ENCODE data around the gene RHOG. TPM values are rescaled to one million over a fixed set of nuclear protein-coding genes. Genes with fewer than 3 reads are reported as not detected.

Gene RHOG
- total RNA-seq, 1 donor from 2014 or later: 40.8 TPM

DNA sequence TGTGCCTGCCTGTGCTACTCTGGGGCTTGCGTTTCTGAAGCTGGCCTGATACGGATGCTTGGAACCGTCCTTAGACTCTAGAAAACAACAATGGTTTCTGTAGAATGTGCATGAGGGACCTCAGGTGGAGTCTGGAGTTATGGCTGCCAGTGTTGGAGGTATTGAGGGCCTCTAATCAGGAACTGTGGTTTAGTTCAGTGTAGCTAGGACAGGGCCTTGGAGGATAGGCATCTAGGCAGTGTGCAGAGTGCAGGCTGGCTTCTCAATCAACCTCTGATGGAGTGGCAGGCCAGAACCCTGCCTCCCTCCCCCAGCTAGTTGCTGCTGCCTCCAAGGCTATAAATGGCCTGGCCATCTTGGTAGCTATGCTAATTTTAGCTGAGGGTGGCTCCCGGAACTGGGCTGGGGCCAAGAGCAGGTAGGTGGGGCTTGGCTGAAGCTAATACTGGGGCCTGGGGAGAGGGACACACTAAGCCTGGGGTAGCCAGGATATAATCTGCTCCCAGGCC, 18.7 kb upstream of the RHOG start:
- no peak for DNase-seq (ENCODE audit: low spot score)

DNA sequence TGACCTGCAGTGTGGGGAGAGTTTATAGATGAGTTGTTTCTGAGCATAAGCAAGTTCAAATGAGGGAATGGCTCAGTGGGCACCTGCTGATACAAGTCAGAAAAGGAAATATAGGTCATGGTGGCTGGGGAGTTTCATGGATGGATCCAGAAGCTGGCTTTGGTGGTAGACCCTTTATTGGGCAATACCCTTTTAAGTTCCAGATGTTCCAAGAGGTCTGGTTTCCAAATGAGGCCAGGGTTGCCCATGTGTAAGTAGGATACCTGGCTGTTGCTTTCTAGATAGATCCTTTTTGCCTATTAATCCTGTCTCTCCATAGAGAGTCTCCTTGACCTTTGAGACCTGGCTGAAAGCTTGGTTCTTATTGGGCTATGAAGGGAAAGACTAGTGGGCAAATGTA, 16.9 kb upstream of the RHOG start:
- no peak for DNase-seq (ENCODE audit: low spot score)

DNA sequence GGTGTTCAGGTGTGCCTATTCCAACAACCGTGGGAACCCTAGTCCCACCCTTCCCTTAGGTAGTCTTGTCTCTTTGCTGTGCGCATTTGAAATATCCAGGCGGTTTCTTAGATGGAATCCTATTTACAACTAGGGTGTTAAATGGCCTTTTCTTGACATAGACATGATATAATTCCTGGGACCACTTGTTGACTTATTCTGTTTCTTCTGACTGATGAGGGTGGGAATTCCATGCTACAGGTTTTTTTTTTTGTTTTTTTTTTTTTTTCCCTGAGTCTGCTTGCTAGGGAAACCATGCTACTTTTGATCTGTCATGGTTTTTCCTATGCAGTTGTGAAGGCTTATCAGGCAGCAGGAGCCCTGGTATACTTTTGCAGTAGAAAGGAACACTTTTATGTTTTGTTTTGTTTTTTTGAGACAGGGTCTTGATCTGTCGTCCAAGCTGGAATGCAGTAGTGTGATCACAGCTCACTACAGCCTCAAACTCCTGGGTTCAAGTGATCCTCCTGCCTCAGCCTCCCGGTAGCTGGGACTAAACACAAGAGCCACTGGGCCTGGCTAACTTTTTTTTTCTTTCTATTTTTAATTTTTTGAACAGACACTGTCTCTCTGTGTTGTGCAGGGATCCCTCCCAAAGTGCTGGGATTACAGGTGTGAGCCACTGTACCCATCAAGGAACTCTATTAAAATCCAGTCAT, 16.2 kb upstream of the RHOG start:
- no peak for DNase-seq (ENCODE audit: low spot score)

DNA sequence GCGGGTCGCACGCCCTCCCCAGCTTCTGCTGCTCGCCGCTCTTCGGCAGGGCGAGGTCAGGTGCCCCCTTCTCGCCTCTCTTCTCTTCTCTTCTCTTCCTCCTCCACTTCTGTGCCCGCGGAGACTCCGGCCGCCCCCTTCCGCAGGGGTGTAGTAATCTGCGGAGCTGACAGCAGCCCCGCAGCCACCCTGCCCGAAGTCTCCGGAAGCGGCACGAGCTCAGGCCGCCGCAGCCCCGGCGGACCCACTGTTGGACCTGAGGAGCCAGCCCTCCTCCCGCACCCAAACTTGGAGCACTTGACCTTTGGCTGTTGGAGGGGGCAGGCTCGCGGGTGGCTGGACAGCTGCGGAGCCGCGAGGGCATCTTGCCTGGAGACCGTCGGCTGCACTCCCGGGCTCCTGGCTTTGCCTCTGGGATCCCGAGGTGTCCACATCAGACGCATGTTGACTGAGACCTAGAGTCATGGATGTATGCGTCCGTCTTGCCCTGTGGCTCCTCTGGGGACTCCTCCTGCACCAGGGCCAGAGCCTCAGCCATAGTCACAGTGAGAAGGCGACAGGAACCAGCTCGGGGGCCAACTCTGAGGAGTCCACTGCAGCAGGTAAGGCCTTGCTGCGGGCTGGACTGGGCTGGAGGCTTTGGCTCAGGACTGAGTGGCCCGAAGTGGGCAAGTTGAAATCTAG, 15.2 kb upstream of the RHOG start:
- peak; percentile 55 for DNase-seq (ENCODE audit: low spot score)

DNA sequence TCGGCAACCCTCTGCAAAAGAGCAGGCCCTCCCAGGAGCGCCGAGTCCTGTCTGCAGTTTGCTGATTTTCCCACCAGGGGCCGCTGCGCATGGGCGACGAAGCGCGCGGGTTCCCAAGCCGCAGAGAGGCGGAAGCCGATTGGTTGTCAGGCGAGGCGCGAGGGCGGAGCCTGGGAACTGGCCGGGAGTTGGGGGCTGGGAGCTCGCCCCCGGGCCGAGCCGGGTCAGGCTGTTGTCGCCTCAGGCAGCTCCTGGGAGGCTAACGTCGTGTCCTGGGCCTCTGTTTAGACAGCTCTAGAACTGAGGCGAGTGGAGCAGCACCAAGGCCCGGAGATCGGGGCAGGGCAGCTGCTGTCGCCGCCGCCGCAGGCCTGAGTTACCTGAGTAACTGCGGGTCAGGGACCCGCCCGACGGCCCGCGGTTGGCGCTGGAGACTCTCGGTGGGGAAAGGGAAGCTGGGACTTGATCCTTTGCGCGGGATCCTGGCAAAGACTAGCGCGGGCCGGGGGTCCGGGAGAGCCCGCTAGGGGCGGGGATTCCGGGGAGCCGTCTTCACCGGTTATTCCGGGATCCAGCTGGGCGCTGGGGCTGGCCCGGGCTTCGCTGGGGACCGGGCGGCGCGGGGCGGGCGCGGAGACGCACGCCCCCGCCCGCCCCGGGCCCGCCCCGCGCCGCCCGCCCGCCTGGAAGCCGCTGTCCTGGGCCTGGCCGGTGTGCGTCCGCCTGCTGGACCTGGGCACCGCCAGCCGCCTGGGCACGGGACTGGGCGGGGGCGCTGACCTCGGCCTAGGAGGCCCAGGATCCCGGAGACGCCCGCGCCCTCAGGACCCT, 14.4 kb upstream of the RHOG start, which contains the start of gene STIM1:
Gene STIM1 (plus strand): TSS at position 688 of the 831 bp plus-strand sequence. CDS start 607 bp downstream, outside the sequence.
- peak; percentile 97 for DNase-seq (ENCODE audit: low spot score)

DNA sequence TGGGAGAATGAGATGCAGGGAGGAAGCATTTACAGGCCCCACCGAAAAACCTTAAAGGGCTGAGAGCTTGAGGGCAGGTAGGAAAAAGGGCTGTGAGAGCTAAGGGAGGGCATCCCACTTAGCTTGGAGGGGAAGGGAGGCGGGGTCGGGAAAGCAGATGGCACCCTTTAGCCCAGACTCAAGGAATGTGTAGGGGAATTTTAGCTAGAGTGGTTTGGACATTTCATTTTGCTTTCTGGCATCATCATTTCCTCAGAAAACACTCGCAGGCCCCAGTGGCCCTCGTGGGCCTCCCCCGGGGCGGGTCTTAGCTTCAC, 13.9 kb upstream of the RHOG start:
- DNase-seq (ENCODE audit: low spot score): no peak

DNA sequence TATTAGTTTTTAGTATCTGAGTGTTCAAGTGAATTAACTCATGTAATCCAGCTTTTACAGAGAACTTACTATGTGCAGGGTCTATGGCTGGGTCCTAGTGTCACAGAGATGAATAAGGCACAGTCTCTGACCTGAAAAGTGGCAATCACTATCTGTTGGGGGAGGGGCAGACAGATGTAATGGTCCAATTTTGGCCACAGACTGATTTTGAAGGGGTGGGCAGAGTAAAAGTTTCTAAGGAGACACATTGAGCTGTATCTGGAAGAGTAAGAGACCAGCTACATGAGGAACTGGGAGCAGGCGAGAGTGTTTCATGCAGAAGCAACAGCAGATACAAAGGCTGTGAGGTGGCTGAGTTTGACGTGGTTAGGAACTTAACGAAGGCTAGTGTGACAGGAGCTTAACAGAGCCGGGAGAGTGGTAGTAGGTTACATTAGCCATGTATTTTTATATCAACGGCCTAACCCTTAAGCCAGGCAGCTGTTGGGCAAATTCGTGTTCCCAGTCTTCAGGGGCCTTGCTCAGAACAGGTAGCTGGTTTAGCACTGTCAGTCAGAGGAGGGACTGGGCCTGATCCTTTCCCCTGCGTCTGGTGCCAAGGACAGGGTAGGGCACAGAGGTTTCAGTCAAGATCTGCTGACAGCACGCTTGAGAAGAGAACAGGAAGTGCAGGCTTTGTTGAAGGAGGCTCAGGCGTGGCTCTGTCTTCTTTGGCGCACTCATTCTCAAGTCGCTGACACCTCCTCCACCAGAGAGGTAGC, 13.3 kb upstream of the RHOG start:
- DNase-seq (ENCODE audit: low spot score): peak; percentile 74

DNA sequence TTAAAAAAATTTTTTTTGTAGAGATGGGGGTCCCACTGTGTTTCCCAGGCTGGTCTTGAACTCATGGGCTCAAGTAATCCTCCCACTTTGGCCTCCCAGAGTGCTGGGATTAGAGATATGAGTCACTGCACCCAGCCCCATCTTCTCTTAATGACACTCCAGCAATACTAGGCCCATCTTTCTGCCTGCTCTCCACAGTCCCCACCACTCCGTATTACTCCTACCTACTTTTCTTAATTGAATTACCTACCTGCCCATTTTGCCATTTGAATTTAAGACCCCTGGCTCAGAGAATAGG, 12.7 kb upstream of the RHOG start:
- no peak for DNase-seq (ENCODE audit: low spot score)

DNA sequence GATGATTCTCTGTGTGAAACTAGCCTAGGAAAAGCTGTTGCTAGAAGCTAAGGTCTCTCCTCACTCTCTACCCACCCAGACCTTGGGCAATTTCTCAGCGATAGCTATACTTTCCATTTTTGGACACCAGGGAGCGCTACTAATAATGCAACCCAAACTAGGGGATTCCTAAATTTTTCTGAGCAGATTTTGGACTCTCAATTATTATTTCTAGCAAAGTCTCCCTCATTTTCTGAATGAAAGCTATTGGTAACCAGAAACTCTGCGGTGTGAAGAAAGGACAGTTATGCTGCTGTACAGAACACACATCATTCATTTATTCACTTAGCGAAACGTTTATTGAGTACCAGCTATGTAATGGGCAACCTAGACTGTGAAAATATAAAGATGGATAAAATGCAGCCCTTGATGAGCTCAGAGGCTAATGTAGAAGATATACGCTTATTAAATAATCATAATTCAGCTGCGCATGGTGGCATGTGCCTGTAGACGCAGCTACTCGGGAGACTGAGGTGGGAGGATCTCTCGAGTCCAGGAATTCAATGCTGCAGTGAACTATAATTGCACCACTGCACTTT, 8.6 kb upstream of the RHOG start:
- no peak for DNase-seq (ENCODE audit: low spot score)

DNA sequence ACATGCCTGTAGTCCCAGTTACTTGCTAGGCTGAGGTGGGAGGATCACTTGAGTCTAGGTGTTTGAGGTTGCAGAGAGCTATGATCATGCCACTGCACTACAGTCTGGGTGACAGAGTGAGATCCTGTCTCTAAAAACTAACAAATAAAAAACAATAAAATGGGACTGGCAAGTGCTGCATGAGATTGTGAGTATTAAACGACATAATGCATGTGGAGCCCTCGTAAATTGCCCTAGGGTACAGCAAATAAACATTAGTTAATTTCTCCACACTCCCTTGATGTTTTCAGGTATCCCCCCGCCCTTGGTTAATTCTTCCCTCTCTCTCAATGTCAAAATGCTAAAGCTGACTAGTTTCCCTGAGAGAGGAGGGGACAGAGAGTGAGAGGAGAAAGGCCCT, 4.9 kb upstream of the RHOG start:
- DNase-seq (ENCODE audit: low spot score): no peak

DNA sequence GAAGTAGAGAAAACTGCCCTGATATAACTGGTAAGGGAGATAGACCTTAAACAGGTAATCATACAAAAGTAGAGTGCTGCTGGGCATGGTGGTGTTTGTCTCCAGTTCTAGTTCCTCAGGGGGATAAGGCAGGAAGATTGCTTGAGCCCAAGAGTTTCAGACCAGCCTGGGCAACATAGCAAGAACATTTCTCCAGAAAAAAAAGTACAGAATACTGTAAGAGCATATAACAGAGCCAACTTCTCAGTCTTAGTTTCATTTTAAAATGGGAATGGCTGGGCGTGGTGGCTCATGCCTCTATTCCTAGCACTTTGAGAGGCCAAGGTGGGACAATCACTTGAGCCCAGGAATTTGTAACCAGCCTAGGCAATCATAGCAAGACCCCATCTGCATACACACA, 4.5 kb upstream of the RHOG start:
- DNase-seq (ENCODE audit: low spot score): no peak

DNA sequence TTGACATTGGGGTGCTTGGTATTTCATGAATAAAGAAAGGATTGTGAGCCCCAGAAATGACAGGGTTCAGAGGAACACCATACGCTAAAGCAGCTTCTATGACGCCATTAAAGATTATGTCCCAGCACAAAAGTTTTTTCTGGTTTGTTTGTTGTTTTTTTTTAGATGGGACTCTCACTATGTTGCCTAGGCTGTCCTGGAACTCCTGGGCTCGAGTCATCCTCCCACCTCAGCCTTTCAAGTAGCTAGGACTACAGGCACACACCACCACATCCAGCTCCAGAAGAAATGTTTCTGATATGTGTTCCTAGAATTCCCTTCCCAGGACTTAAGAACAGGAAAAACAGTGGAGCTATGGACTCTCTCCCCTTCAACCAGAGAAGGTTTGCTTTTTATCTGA, 2.6 kb upstream of the RHOG start:
- DNase-seq (ENCODE audit: low spot score): no peak

DNA sequence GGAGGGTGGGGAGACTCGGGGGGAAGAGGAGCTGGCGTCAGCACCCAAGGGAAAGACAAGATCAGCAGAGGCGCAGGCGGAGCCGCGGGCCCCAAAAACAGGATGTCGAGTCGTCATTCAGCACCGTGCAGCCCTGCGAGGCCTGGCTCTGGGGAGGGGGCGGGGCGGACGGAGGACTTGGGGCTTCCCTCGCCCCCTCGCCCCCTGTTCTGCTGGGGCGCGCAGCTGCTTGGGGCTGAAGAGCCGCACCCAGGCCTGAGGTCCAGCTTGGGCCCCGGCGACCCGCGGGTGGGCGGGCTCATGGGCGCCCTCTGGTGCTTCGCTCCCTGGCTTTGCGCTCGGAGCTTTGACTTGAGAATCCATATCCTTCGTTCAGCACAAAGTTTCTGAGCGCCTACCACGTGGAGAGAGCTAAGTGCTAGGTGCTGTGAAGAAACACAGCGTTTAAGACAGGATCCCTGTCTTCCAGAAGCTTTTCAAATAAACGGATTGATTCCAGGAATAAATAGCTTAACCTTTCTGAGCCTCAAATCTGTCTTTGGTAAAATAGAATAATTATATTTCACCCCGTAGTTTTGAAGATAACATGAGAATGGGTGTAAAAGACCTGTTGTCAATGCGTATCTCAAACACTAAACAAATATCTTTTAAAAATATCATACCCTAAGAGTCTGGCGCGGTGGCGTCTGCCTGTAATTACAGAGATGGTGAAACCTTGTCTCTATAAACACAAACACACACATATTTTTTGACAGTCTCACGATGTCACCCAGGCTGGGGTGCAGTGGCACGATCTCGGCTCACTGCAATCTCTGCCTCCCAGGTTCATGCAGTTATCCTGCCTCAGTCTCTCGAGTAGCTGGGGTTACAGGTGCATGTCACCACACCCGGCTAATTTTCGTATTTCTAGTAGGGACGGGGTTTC, 929 bp upstream of the RHOG start:
- peak; percentile 85 for DNase-seq (ENCODE audit: low spot score)

DNA sequence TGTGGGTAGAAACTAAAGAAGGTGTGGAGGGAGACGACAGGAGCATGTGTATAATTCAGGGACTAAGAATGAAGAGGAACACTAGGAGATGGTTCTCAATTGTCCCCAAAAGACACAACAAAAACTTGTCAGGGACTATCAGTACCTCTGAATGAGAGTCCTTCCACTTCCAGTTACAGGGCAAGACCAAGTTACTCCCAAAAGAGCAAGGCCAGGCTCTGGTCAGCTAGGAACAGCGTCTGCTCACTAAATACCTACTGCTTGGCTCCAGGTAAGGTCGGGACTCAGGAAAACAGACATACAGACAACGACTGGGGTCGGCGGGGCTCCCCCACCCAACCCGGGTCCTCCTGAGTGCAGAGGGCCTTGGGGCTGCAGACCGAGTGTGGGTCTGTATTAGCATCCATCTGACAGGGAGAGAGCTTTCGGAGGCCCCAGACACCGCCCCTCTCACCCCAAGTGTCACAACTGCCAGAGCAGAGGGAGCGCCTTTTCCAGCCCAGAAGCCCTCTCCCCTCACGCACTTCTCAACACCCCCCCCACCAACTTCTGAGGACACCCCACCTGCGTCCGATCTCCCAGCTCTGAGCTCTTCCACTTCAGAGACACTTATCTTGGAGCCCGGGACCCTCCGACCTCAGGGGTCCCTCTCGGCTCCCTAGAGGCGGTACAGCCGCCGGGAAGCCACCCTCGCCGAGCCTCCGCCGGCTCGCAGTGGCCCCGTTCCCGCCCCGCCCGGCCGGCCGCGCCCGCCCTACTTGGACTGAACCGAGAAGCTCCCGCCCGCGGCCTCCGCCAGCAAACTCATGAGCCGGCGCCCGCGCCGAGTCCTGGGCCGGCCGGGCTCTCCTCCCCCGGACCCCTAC, 522 bp downstream of the RHOG start:
- no peak for DNase-seq (ENCODE audit: low spot score)

DNA sequence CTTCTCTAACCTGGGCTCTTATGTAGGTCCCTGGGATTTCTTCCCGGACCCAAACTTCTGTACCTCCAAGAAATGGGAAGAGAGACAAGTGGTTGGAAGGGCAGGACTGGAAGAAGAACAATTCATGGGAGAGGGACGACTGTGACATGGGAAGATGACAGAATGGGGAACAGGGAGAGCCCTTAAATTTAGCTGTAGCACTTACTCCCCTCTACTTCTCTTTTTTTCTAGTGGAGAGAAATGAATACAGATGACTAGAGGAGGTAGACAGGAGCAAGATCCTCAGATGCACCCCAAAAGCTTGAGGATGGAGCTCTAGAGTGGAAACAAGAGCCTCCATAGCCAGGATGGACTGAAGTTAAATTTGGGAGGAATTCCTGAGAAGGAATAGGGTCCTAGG, 2.3 kb downstream of the RHOG start:
- no peak for DNase-seq (ENCODE audit: low spot score)

DNA sequence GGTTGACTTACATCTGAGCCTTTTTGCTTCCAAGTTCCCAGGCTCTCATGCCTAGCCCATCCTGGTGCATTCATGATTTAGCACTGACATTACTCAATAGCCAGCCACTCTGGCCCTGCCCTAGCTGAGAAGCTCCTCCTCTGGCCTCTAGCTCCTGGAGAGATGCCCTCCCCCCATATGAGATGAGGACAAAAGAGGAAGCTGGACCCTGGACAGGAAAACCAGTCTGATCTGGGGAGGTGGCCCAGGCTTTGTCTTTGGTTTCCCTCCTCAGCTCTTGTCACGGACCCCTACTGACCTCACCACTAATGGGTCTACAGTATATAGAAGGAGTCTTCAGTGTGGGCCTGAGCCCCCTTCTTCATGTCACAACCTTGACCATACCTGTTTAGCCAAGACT, 3.0 kb downstream of the RHOG start:
- peak; percentile 56 for DNase-seq (ENCODE audit: low spot score)

DNA sequence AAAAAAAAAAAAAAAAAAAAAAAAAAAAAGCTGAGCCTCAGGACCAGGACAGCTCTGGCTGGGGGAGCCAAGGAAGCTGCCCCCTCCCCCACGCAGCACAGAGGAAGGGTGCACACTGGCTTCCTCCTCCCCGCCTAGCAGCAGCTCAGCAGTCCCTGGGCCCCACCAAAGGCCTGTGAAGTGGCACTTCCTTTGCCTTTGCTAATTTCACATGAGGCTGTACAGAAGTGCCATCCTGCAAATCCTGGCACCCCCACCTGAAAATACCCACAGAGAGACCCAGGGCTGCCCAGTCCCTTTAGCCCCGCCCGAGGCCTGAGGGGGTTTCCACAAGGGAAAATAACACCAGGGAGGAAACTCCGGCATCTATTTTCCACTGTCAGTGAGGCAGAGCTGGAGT, 3.9 kb downstream of the RHOG start:
- no peak for DNase-seq (ENCODE audit: low spot score)

DNA sequence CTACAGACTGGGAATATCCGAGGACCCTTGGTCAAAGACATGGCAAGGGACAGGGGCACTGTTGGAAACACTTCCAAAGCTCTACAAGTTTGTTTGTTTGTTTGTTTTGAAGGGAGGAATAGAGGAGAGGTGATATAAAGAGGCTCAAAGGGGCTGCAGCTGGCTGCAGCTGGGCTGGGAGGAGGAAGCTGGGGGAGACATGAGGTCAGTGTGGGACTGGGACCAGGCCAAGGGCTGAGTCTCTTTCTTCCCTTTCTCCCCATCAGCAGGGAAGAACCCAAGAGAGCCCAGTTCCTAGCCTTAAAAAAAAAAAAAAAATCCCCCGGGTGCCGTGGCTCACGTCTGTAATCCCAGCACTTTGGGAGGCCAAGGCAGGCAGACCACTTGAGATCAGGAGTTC, 5.0 kb downstream of the RHOG start:
- DNase-seq (ENCODE audit: low spot score): no peak

DNA sequence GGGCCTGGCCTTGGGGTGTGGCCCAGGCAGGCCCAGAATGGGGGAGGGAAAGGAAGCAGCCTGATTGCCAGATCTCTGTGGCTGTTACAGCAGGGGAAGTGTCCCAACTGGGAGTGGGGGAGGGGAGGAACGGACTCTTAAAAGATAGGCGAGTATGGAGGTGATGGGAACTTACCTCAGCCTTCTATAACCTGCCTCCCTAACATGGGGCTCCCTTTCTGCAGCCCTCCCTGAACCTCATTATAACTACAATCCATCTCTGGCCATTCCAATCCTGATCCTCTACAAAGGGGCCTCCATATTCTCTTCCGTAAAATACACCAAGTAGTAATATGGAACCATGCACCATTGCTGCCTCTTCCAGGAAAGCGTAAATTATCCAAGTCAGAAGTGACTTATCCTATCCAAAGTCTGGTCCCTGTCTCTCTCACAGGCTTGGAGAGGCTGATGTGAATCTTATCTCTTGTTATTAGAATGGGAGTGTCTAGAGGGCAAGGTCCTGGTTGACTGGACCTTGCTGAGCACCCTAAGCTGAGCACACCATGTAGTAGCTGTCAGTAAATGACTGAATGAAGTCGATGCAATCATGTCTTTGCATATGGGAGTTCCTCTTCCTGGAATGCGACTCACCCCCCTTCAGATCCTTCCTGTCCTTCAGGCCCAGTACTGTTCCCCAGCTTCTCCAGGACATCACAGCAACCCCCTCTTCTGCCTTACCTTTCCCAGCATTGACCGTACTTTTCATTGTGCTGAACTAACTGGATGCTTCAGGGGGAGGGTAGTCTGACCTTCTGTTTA, 5.9 kb downstream of the RHOG start:
- no peak for DNase-seq (ENCODE audit: low spot score)

Measured in ureter (tissue), 1 donor.